Fibroblast of skin of left quadriceps (primary cell): ENCODE data around the gene IFI16.
"Not testable (repeated sequence)": the region's sequence is repeated elsewhere in the genome, so short reads cannot be mapped to it uniquely, and the experiment has no call there.

Experiments used
- DNase-seq, 2 experiments: peaks; one replicate each; pipeline ENCODE4 v3.0.0-alpha.2; 2013; ENCODE audit warnings: low read depth in 2 of 2

The IFI16 gene

GRCh38 chr1:159007726-159008125 lies 2.0 kb upstream of the IFI16 start:
- DNase-seq, result no peak

GRCh38 chr1:159008744-159009188 lies 941 bp upstream of the IFI16 start:
- DNase-seq, result no peak

GRCh38 chr1:159009287-159009686 lies 420 bp upstream of the IFI16 start:
- no peak for DNase-seq

- no peak for DNase-seq
These were observed 684 bp downstream of the IFI16 start for GRCh38 chr1:159010391-159010790.

GRCh38 chr1:159011001-159011400 lies 1.3 kb downstream of the IFI16 start:
- not testable (repeated sequence) for DNase-seq

- no peak for DNase-seq
These were observed 2.0 kb downstream of the IFI16 start for GRCh38 chr1:159011751-159012150.

- no peak for DNase-seq
These were observed 2.8 kb downstream of the IFI16 start for GRCh38 chr1:159012495-159012894.

- no peak for DNase-seq
These were observed 4.4 kb downstream of the IFI16 start for GRCh38 chr1:159014003-159014571.

- DNase-seq, result no peak
These were observed 5.1 kb downstream of the IFI16 start for GRCh38 chr1:159014851-159015250.

GRCh38 chr1:159015440-159015909 lies 5.8 kb downstream of the IFI16 start:
- DNase-seq, result no peak

GRCh38 chr1:159023723-159024122 lies 14.0 kb downstream of the IFI16 start:
- DNase-seq, result no peak

GRCh38 chr1:159025043-159025442 lies 15.3 kb downstream of the IFI16 start:
- DNase-seq, result no peak

GRCh38 chr1:159026841-159027240 lies 17.1 kb downstream of the IFI16 start:
- DNase-seq, result not testable (repeated sequence)

- DNase-seq, result no peak
These were observed 20.6 kb downstream of the IFI16 start for GRCh38 chr1:159030311-159030710.

- no peak for DNase-seq
These were observed 21.3 kb downstream of the IFI16 start for GRCh38 chr1:159030877-159031447.

- peak; percentile 66 to 68 for DNase-seq
These were observed 30.5 kb downstream of the IFI16 start for GRCh38 chr1:159040206-159040605.

GRCh38 chr1:159040893-159041724 lies 31.4 kb downstream of the IFI16 start:
- no peak for DNase-seq

- not testable (repeated sequence) for DNase-seq
These were observed 36.8 kb downstream of the IFI16 start for GRCh38 chr1:159046486-159046885.

GRCh38 chr1:159051436-159051835 lies 41.7 kb downstream of the IFI16 start:
- DNase-seq, result no peak

- no peak for DNase-seq
These were observed 44.7 kb downstream of the IFI16 start for GRCh38 chr1:159054427-159054826.

- no peak for DNase-seq
These were observed 45.5 kb downstream of the IFI16 start for GRCh38 chr1:159055181-159055641.

GRCh38 chr1:159056069-159056698 lies 46.5 kb downstream of the IFI16 start:
- DNase-seq, result no peak
